Fibroblast of upper back skin (primary cell): ENCODE measurements around the gene JOSD1.
A peak's percentile ranks its signal among the peaks of the same experiment; 100 is the strongest.

Experiments
- DNase-seq: peaks from one replicate; pipeline ENCODE4 v3.0.0-alpha.2; 2013

Gene JOSD1

DNA sequence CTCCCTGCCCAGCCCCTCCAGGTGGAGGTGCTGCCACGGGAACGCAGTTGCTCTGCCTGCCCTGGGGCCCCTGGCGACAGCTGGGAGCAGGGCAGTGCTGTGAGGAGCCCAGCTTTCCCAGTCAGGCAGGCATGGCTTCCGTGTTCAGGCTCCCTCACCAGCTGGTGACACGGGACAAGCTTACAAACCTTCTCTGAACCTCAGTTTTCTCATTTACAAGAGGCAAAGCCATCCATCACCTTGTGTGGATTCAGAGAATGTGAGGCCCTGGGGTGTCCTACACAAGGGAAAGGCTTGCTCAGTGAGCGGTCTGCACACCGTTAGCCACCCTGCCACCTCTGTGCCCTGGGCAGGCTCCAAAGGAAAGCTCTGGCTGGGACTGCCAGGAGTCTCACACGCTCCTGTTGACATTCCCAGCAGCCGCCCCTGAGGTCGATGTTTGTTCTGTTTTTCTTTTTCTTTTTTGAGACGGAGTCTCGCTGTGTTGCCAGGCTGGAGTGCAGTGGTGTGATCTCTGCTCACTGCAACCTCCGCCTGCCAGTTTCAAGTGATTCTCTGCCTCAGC, 31.6 kb upstream of the JOSD1 start:
- no peak for DNase-seq

DNA sequence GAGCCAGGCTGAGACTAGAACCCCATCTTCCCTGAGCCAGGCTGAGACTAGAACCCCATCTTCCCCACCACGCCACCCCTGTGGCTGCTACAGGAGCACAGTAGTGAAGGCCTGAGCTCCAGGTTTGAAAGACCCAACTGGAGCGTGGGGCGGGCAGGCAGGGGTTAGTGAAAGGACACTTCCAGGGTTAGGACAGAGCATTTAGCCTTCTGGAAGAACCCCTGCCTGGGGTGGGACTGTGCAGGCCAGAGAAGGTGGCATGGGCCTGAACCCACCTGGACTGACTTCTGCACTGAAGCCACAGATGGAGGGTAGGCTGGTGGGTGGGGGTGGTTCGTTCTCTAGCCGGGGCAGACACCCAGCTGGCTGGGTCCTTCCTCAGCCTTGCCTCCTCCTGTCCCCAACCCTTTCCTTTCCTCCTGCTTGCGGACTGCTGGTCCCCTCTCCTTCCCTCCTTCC, 31.0 kb upstream of the JOSD1 start:
- DNase-seq = no peak

DNA sequence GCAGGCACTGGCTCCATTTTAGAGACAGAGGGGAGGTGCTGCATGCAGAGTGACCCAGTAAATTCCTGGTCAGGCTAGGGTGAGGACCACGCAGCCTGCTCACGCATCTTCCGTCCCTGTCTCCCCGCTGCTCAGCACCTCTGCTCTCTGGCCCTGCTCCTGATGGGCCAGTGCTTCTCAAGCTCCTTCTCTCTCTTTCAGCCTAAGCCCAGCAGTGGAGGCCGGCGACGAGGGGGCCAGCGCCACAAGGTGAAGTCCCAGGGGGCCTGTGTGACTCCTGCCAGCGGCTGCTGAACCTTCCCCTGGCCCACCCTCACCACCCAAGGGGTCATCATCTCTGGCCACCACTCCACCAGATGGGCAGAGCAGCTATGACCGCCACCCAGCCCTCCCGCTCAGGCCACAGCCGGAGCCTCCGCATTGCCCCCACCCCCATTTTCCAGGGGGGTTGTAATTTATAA, 29.7 kb upstream of the JOSD1 start:
- no peak for DNase-seq

DNA sequence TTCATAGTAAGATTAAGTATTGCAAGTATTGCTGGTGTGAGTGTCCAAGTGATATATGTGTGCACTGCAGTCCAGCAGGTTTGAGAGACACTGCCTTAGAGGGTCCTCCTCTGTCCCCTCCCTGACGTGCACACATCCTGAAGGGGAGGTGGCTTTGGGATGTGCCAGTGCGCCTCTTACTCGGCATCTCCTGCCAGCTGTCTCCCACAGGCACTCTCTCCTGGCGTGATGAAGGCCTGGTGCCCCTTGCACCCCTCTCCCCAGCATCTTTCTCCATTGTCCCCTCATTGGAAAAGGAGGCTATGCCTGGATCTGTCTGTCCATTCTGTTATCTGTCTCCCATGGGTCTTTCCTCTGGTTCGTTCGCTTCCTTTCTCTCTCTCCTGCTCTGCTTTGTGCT, 29.2 kb upstream of the JOSD1 start:
- DNase-seq = no peak

DNA sequence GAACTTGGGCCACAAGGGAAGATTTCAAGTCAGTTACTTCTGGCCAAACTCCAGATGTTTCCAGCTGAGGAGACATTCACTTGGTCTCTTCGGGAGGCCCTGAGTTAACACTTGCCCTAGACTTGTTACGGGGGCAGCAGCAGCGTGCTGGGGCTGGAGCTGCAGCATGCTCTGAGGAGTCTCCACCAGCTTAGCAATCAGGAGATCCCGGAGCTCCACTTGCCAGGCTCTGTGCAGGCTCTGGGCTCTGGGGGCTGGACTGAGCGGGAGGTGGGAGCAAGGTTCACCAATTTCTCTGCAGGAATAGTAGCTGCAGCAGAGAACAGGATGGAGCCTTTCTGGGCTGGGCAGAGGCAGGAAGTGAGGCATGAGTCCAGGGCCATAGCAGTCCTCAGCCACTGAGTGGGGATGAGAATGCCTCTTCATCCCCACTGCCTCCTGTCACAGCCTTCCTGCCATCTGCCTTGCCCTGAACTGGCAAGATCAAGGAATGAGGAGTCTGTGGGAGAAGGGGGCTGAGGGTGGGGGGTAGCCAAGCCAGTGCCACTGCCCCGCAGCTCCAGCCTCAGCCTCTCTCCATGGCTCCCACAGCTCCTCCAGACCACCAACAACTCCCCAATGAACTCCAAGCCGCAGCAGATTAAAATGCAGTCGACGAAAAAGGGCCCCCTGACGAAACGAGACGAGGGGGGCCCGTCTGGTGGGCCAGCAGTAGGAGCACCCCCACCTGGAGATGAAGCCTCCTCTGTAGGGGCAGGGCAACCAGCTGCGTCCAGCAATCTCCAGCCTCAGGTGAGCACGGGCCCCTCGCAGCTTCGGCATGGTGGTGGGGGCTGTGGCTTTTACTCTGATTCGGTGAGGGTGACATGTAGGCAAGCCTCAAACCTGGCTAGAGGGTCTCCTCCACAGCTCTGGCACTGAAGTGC, 28.4 kb upstream of the JOSD1 start:
- DNase-seq = no peak

DNA sequence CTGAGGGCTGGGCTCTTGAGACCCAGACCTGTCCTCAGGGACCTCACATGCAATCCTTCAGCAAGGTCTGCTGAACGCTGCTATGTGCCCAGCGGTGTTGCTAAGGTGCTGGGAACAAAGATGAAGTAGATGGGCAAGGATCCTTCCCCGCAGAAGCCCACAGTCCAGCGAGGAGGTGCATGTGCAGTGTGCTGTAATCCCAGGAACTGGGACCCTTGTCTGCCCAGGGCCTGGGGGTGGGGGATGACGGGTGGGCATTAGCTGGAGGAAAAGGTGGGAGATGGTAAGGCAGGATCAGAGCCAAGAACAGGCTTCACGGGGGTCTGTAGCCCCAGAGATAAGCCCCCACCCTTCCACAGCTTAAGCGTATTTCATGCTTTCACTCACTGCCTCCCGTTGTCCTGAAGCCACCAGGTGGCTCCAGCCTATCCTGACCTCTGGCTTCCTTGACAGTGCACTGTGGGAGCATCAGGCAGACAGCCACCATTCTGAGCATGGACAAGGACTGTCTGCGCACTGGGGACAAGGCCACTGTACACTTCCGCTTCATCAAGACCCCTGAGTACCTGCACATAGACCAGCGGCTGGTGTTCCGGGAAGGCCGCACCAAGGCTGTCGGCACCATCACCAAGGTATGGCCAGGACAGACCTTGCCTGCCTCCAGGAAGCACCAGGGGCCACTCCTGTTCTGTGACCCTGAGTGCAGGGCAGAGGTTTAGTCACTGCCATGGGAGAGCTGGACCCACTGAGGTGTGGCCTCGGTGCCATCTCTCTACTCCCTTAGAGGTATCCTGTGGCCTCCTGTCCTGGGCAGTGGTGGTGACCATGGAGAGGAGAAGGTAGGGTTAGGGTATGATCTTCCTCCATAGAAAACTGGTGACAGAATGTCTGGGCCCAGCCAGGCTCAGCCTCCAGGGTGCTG, 27.0 kb upstream of the JOSD1 start:
- no peak for DNase-seq

DNA sequence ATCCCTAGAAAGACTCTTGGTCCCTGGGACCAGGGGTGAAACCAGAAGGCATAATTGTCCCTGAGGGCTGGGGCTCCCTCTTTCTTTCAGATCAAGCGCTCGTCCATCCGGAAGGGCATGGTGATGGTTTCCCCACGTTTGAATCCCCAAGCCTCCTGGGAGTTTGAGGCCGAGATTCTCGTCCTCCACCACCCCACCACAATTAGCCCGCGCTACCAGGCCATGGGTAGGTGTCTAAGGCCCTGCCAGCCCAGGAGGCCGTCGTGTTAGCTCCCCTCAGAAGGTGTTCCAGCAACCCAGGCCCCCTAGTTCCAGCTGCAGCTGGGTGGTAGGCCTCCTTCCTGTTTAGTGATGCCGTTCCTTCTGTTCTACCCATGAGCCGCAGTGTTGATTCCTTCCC, 26.4 kb upstream of the JOSD1 start:
- no peak for DNase-seq

DNA sequence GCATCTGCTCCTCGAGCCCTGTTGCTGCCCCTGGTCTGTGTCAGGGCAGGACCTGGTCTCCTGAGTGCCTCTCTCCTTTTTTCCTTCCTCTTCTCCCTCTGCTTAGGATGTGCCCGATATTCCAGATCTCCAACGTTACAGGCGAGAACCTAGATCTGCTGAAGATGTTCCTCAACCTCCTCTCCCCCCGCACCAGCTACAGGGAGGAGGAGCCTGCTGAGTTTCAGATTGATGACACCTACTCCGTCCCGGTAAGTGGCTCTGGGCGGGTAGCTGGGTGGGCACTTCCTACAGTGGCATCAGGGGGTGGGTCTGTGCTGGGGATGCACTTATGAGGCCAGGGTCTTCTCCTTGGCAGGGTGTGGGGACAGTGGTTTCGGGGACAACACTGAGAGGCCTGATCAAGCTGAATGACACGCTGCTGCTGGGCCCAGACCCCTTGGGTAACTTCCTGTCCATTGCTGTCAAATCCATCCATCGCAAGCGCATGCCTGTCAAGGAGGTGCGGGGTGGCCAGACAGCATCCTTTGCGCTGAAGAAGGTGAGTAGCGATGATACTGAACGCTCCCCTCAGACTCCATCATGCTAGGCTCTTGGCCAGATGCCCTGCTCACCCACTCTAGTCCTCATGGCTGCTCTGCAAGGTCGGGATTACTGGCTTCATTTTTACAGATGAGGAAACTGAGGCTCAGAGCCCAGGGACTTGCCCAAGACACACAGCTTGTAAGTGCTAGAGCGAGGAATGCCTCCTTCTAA, 25.3 kb upstream of the JOSD1 start:
- no peak for DNase-seq

DNA sequence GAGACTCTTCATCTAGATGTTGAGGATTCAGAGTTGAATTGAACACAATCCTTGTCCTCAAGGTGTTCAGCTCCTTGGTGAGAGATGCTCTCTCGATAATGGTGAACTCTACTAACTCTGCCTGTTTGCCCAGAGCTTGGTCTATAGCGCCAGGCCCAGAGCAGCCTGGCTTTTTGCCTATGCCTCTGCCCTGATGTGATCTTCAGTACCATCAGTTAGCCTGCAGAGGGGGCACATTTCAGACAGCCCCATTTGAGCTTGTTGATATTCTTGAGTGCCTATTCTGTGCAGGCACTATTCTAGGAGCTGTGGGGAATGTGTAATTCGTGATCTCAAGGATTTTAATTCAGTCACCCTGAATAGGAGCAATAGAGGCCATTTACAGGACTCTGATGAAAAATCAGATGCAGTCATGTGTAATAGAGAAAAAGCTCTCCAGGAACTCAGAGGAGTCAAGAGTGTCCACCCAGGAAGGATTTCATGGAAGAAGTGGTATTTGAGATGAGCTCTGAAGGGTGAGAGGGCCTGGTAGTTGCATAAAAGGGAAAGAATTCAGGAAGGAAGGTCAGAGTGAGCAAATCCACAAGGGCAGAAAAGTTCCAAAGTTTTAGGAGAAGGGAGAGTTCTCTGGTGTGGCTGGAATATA, 24.3 kb upstream of the JOSD1 start:
- DNase-seq = peak; percentile 24

DNA sequence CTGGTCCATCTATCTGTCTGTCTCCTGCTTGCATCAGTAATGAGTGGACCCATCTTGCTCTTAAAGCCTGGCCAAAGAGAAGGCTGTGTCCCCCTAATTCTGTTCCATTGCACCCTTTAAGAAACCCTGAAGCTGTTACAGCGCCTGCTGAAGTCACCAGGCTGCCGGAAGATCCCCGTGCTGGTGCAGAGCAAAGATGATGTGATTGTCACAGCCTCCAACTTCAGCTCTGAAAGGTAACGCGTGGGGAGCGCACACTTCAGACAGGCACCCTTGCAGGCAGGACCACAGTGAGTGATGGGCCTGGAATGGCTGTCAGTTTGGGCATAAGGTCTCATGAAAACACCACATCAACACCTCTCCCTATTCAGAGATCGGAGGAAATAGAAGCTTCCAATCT, 23.4 kb upstream of the JOSD1 start:
- no peak for DNase-seq

DNA sequence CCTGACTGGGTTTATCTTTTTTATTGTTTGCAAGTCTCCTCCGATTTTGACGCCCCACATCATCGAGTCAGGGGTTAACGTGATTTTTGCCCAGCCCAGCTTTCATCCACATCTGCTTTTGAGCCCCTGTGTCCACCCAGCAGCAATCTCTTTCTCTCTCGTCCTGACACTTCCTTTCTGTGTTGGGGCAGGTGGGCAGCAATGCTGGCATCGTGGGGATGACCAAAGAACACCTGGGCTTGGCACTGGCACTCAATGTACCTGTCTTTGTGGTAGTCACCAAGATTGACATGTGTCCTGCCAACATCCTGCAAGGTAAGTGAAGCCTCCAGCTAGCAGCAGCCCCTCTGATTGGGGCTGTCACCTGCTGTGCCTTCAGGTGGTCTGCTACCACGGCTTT, 20.8 kb upstream of the JOSD1 start:
- no peak for DNase-seq

DNA sequence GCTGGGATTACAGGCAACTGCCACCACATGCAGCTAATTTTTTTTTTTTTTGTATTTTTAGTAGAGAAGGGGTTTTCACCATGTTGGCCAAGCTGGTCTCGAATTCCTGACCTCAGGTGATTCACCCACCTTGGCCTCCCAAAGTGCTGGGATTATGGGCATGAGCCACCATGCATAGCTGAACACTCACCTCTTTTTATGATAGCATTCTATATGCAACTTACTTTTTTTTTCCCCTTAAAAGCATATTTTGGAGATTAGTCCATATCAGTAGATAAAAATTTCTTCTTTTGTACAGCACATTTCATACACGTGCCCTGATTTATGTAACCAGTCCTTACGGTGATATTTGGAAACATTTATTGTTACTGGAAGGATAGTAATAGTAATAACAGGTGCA, 19.6 kb upstream of the JOSD1 start:
- no peak for DNase-seq

DNA sequence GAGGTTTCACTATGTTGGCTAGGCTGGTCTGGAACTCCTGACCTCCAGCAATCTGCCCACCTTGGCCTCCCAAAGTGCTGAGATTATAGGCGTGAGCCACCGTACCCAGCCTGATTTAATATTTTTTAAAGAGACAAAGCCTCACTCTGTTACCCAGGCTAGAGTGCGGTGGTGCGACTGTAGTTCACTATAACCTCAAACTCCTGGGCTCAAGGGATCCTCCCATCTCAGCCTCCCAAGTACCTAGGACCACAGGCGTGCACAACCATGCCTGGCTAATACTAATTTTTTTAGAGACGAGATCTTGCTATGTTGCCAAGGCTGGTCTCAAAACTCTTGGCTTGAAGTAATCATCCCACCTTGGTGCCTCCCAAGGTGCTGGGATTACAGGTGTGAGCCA, 18.5 kb upstream of the JOSD1 start:
- no peak for DNase-seq

DNA sequence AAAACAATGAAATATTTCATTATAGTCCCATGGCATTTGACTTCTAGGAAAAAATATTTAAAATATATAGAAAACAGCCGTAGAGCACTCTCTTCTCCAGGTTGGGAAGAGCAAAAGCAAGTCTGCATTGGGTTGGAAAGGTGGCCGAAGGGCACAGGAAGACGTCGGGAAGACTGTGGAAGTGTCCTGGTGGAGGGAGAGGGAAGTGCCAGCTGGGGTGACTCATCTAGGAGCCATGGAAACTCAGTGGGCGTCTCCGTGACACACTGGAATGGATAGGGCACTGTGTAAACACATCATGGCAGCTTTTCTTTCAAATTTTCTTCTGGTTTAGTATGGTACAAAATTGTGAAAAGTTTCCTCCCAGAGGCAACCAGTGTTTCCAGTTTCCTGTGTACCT, 17.7 kb upstream of the JOSD1 start:
- peak; percentile 42 for DNase-seq

DNA sequence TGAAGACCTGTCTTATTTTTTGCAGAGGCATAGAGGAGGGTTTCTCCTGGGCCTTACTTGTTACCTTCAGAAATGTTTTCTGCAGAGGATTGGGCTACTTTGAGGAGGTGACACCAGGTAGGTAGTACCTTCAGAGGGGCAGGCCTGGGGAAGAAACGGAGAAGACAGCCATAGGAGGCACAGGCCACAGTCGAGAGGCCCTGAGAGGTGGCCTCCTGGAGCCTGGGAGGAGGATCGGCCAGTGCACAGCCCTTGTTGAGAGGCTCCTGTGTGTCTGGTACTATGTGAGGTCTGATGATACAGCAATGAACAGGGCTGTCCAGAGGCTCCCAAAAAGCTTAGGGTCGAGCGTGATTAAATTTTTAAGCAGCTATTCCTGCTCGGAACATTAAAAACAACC, 16.5 kb upstream of the JOSD1 start:
- DNase-seq = no peak

DNA sequence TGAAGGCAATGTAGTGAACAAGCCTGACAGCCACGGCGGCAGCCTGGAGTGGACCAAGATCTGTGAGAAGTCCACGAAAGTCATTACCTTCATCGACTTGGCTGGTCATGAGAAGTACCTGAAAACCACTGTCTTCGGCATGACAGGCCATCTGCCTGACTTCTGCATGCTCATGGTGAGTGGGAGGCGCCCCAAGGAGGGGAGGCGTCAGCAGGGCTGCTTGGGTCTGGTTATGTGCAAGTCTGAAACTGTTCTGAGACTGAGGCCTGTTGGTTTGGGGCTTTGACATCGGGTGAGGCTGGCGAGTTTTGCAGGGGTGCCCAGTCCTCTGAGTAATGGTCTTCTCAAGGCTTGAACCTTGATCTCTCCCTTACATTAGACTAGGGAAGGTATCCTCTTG, 16.1 kb upstream of the JOSD1 start:
- no peak for DNase-seq

DNA sequence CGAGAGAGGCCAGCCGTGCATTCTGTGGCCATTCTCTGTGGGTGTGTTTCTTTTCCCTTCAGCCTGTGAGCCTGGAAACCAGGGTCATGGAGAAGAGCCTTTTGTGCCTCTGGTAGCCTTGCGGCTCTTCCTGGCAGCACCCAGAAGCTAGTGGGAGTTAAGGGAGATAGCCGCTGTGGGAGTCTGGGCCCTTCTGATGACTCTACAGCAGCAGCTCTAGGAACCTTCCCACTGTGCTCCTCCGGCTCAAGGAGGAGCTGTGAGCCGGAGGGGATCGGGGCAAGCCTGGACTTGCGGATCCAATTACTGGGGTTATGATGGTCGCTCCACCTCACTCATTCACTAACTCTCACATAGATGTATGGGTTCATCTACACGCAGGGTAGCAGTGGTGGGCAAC, 15.5 kb upstream of the JOSD1 start:
- no peak for DNase-seq

DNA sequence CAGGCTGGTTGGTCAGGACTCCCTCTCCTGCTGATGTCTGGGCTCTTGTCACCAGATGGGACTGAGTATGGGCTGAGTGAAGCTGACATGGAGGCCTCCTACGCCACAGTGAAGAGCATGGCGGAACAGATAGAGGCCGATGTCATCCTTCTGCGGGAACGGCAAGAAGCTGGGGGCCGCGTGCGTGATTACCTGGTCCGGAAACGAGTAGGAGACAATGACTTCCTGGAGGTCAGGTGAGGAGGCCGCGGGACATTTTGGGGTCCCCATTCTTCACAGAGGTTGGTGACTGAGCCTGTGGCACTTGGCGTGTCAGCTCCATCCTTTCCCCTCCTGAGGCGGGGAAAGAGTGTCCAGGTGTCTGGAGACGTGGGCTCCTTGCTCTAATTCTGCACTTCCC, 15.1 kb upstream of the JOSD1 start:
- DNase-seq = no peak

DNA sequence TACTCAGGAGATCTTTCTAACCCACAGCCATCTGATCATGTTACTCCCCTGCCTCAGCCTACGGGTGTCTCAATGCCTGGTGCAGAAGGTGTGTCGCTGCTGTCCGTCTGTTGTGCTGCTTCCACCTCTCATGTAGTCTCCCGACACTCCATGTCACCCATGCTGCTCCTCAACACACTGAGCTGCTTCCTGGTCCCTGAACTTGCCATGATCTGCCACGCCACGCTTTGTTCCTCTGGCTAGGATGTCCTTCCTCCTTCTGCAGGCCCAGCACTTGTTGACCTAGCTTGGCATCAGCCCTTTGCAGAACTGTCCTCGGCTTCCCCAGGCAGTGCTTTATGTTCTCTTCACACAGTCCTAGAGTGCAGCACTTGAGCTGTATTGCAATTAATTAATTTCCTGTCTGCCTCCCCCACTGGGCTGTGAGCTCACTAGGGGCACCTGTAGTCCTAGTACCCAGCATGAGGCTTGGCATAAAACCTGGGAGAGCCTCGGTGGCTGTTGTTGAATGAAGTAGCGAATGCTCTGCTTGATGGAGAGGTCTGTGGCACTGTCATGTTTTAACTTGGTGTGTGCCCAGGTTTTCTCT, 14.5 kb upstream of the JOSD1 start:
- no peak for DNase-seq

DNA sequence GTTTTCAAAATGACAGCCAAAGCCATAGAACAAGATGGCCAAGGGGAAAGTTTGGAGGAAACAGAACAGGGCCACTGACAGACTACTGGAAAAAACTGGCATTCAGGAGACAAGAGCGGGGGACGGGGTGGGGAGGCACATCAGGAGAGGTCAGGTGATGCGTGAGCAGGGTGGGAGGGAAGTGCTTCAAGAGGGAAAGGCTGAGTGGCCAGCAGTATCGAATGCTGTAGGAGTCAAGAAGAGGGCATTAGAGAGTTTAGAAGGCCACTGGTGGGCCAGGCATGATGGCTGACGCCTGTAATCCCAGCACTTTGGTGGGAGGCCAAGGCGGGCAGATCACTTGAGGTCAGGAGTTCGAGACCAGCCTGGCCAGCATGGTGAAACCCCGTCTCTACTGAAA, 13.2 kb upstream of the JOSD1 start:
- no peak for DNase-seq

DNA sequence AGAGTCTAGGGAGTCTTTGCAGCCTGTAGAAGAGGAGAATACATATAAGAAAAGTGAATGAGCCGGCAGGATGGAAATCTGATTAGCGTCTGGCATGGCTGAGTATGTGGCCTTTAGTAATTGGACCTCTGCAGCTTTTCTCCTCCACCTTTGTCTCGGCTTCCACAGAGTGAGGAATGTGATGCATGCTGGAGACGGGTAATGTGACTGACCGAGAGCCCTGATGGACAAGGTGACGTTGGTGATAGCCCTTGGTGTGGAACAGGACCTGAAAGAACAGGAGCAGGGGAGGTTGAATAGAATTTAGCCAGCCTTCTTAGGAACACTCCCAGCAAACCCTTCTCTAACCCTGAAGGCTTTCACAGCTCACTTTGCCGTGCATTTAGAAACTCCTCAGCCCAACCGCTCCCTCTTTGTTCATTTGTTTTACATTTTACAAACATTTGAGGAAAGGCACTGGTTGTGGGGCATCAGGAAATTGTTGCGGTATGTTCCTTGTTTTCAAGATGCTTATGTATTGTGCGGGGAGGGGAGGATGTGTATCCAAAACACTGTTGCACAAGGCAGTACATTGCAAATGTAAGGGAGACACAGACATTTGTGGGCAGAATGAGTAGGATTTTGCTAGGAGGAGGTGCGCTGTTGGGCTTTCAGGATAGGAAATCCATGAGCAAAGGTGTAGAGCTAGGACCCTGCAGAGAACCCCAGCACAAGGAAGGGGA, 11.9 kb upstream of the JOSD1 start:
- DNase-seq = no peak
